IMR-90 (cell line): ENCODE data around the gene LIAS. TPM values are rescaled to one million over a fixed set of nuclear protein-coding genes. Genes with fewer than 3 reads are reported as not detected.
A peak's percentile ranks its signal among the peaks of the same experiment; 100 is the strongest.
"Not testable (repeated sequence)": the region's sequence is repeated elsewhere in the genome, so short reads cannot be mapped to it uniquely, and the experiment has no call there.

Experiments
- ATAC-seq: fragments of 200-7000 bp; cut with Tn5 transposase; 2 replicates; pipeline ENCODE4 v1.9.1; 2020; ENCODE audit warnings: low read depth, mild to moderate bottlenecking, moderate library complexity
- BruUV-seq: library from RNA; stranded (reverse); fragments of 400-500 nt; replicated peaks from 2 replicates; lab custom pipeline; 2021; lab: Mats Ljungman, UMichigan
- CTCF ChIA-PET: fragments of 300-600 bp; formaldehyde crosslinking; extraction: SDS; loops from one replicate; lab custom pipeline; 2021; ENCODE audit warnings: antibody characterized with exemption; lab: Yijun Ruan, JAX
- POLR2A ChIA-PET: fragments of 300-600 bp; sonication (Branson Sonifier 250); formaldehyde crosslinking; loops from one replicate; lab custom pipeline; 2022; ENCODE audit warnings: antibody characterized with exemption; ENCODE audit not compliant: unreplicated experiment; lab: Charles Lee
- DNase-seq: peaks from one replicate; pipeline ENCODE4 v3.0.0; 2013
- H2AFZ ChIP-seq: replicated peaks from 2 replicates; pipeline ENCODE3; 2013; ENCODE audit warnings: low read length, mild to moderate bottlenecking; ENCODE audit not compliant: poor library complexity
- H2AK5ac ChIP-seq: 2 replicates; pipeline ENCODE4 v1.6.1; 2013; ENCODE audit warnings: low read depth, low read length, inconsistent platforms
- H2AK9ac ChIP-seq: replicated peaks from 2 replicates; pipeline ENCODE3; 2013; ENCODE audit warnings: mild to moderate bottlenecking, low read depth, low read length, moderate library complexity; ENCODE audit not compliant: poor library complexity
- H2BK120ac ChIP-seq: 2 replicates; pipeline ENCODE4 v1.6.1; 2013; ENCODE audit warnings: low read depth, low read length, inconsistent platforms
- H2BK15ac ChIP-seq: 3 replicates; pipeline ENCODE4 v1.6.1; 2013; ENCODE audit warnings: low read depth, low read length, inconsistent platforms
- H2BK20ac ChIP-seq: 2 replicates; pipeline ENCODE4 v1.6.1; 2013; ENCODE audit warnings: low read depth, mild to moderate bottlenecking, inconsistent platforms, low read length, moderate library complexity
- H2BK5ac ChIP-seq: 2 replicates; pipeline ENCODE4 v1.6.1; 2013; ENCODE audit warnings: mild to moderate bottlenecking, low read depth, low read length, inconsistent platforms; ENCODE audit not compliant: poor library complexity, severe bottlenecking
- H3K14ac ChIP-seq: replicated peaks from 2 replicates; pipeline ENCODE4 v1.6.1; 2013; ENCODE audit warnings: low read depth, low read length, inconsistent platforms
- H3K18ac ChIP-seq: 2 replicates; pipeline ENCODE4 v1.6.1; 2013; ENCODE audit warnings: low read depth, low read length, control low read depth
- H3K23ac ChIP-seq: 2 replicates; pipeline ENCODE4 v1.6.1; 2013; ENCODE audit warnings: low read depth, low read length, inconsistent platforms
- H3K27ac ChIP-seq: 2 replicates; pipeline ENCODE4 v1.5.1; 2013; ENCODE audit warnings: mild to moderate bottlenecking, control low read depth, low read length; ENCODE audit not compliant: insufficient read depth
- H3K27me3 ChIP-seq: 2 replicates; pipeline ENCODE4 v1.6.1; 2013; ENCODE audit warnings: low read length; ENCODE audit not compliant: control insufficient read depth, insufficient read depth
- H3K36me3 ChIP-seq: 2 replicates; pipeline ENCODE4 v1.6.1; 2013; ENCODE audit warnings: low read length, mixed read lengths; ENCODE audit not compliant: control insufficient read depth, insufficient read depth
- H3K4ac ChIP-seq: 2 replicates; pipeline ENCODE4 v1.6.1; 2013; ENCODE audit warnings: low read depth, low read length, inconsistent platforms
- H3K4me1 ChIP-seq: 2 replicates; pipeline ENCODE4 v1.6.1; 2013; ENCODE audit warnings: low read length, mixed read lengths; ENCODE audit not compliant: control insufficient read depth, insufficient read depth
- H3K4me2 ChIP-seq: 2 replicates; pipeline ENCODE4 v1.6.1; 2013; ENCODE audit warnings: low read depth, mild to moderate bottlenecking, control low read depth, low read length, moderate library complexity
- H3K4me3 ChIP-seq: 2 replicates; pipeline ENCODE4 v1.5.1; 2013; ENCODE audit warnings: low read depth, mild to moderate bottlenecking, control low read depth, low read length, moderate library complexity; ENCODE audit not compliant: insufficient read depth
- H3K56ac ChIP-seq: 2 replicates; pipeline ENCODE4 v1.6.1; 2013; ENCODE audit warnings: low read length, inconsistent platforms; ENCODE audit not compliant: insufficient read depth; ENCODE audit errors: extremely low read depth
- H3K79me1 ChIP-seq, 2 experiments: 2 replicates each; pipeline ENCODE4 v1.6.1; 2013; ENCODE audit warnings: low read length in 2 of 2, inconsistent platforms in 1 of 2, low read depth in 1 of 2
- H3K9ac ChIP-seq: 2 replicates; pipeline ENCODE4 v1.6.1; 2013; ENCODE audit warnings: low read depth, low read length, control low read depth
- H3K9me1 ChIP-seq: 2 replicates; pipeline ENCODE4 v1.6.1; 2013; ENCODE audit warnings: low read length, inconsistent platforms; ENCODE audit not compliant: insufficient read depth
- H3K9me3 ChIP-seq: 2 replicates; pipeline ENCODE4 v1.6.1; 2013; ENCODE audit warnings: low read length; ENCODE audit not compliant: control insufficient read depth, insufficient read depth
- H4K20me1 ChIP-seq: 2 replicates; pipeline ENCODE4 v1.6.1; 2013; ENCODE audit warnings: low read length, inconsistent platforms; ENCODE audit not compliant: insufficient read depth
- H4K5ac ChIP-seq: 2 replicates; pipeline ENCODE4 v1.6.1; 2013; ENCODE audit warnings: mild to moderate bottlenecking, low read depth, low read length, control low read depth
- H4K8ac ChIP-seq, 2 experiments: 2 replicates each; pipeline ENCODE4 v1.6.1; 2013; ENCODE audit warnings: low read depth in 2 of 2, low read length in 2 of 2, control low read depth in 1 of 2, inconsistent platforms in 1 of 2
- H4K91ac ChIP-seq: 2 replicates; pipeline ENCODE4 v1.6.1; 2013; ENCODE audit warnings: low read depth, low read length, inconsistent platforms; ENCODE audit not compliant: insufficient read depth
- WGBS, 2 experiments: methylation state at CpG; one replicate each; pipeline versions ENCODE4 v1.1.5 to v1.1.7; 2013; ENCODE audit warnings: missing lambda C conversion rate in 2 of 2; ENCODE audit not compliant: insufficient read length in 1 of 2; ENCODE audit errors: extremely low coverage in 2 of 2; 5-methylcytosine and 5-hydroxymethylcytosine counted together
- dilution Hi-C: fragments of 300-500 bp; cut with HindIII; formaldehyde crosslinking; loops from one replicate; pipeline ENCODE4 v1.14.3; 2018; ENCODE audit warnings: low sequenced_read_pairs; ENCODE audit not compliant: unreplicated experiment
- in situ Hi-C: fragments of 300-500 bp; cut with MboI; formaldehyde crosslinking; loops from 3 replicates; pipeline ENCODE4 v1.14.3; 2019; ENCODE audit warnings: low sequenced_read_pairs, inconsistent platforms, mixed read lengths
- intact Hi-C: fragments of 100-400 bp; cut with micrococcal nuclease; formaldehyde crosslinking; loops from 2 replicates; pipeline ENCODE4 v1.10.0; 2022
- polyA plus RNA-seq, 3 experiments: library from polyadenylated mRNA; depleted of rRNA; stranded (reverse); fragments of >200 nt; gene quantifications; 2 replicates each; pipeline ENCODE4 v1.2.3, GENCODE V29; 2012; ENCODE audit warnings: low replicate concordance in 1 of 3
- total RNA-seq: library from RNA; depleted of rRNA; stranded (reverse); fragments of >200 nt; gene quantifications from 2 replicates; pipeline ENCODE4 v1.2.3, GENCODE V29; 2012

LIAS gene
- total and polyA plus RNA-seq, 2 of the 4 experiments (the other 2 are of a cell fraction): 3.2 to 7.8 TPM

DNA sequence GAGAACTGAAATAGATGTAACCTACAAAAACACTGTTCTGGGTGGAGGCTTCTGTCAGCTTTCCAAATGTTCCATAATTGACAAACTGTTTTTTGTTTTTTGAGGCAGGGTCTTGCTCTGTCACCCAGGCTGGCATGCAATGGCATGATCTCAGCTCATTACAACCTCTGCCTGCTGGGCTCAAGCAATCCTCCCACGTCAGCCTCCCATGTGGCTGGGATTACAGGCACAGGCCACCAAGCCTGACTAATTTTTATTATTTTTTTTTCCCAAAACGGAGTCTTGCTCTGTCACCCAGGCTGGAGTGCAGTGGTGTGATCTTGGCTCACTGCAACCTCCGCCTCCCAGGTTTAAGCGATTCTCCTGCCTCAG is 43.8 kb downstream of the LIAS start:
- H4K91ac ChIP-seq, H4K5ac ChIP-seq, H3K27me3 ChIP-seq, H2AFZ ChIP-seq, H3K4me3 ChIP-seq, H4K20me1 ChIP-seq, dilution Hi-C loops, H3K9me1 ChIP-seq, H3K4me2 ChIP-seq, BruUV-seq, H2BK20ac ChIP-seq, H3K18ac ChIP-seq, H3K23ac ChIP-seq, H2BK15ac ChIP-seq, intact Hi-C loops, H3K56ac ChIP-seq, H2AK9ac ChIP-seq, H3K4me1 ChIP-seq, H3K9ac ChIP-seq, H2AK5ac ChIP-seq, H3K9me3 ChIP-seq, CTCF ChIA-PET, in situ Hi-C loops, ATAC-seq, POLR2A ChIA-PET, DNase-seq: not testable (repeated sequence)
- peak overlapping the region; percentile 10; the same call in 1 of the 2 replicates for H3K14ac ChIP-seq
- H3K4ac ChIP-seq: 0 out of 2 replicates have a peak overlapping the region, but pooled peaks have one; percentile 6
- peaks cover 8 to 39% of the 10 kb centered on the region in 2 experiments for H3K79me1 ChIP-seq
- H2BK120ac ChIP-seq: peak overlapping the region; percentile 16; the same call in 1 of the 2 replicates
- H4K8ac ChIP-seq: 0 out of 4 replicates have a peak overlapping the region, but pooled peaks of 1 of the 2 experiments have one; percentile 64
- WGBS, 2 experiments: no CpG with 5 or more reads among the region's 4 CpGs
- peak overlapping the region; percentile 76; the same call in 1 of the 2 replicates for H3K27ac ChIP-seq
- peaks cover 34% of the 10 kb centered on the region for H3K36me3 ChIP-seq
- peak overlapping the region; percentile 68 for H2BK5ac ChIP-seq
